ENCODE measurements around the gene DHRS7B. TPM values are rescaled to one million over a fixed set of nuclear protein-coding genes. Genes with fewer than 3 reads are reported as not detected.
"Not testable (repeated sequence)": the region's sequence is repeated elsewhere in the genome, so short reads cannot be mapped to it uniquely, and the experiment has no call there.

Gene DHRS7B
- total RNA-seq, 1 donor from 2014 or later: 22.4 TPM

GRCh38 chr17:21141331-21141730 is 14.6 kb downstream of the DHRS7B start:
- intact Hi-C loops (cut with DNase I): no loop called here
- ATAC-seq (ENCODE audit: poor library complexity): no peak
- DNase-seq: no peak

GRCh38 chr17:21142065-21142464 is 15.3 kb downstream of the DHRS7B start:
- ATAC-seq (ENCODE audit: poor library complexity); intact Hi-C loops (cut with DNase I); DNase-seq: not testable (repeated sequence)

GRCh38 chr17:21143695-21144094 is 16.9 kb downstream of the DHRS7B start:
- ATAC-seq (ENCODE audit: poor library complexity): no peak
- no peak for DNase-seq
- intact Hi-C loops (cut with DNase I): no loop called here

- DNase-seq; ATAC-seq (ENCODE audit: poor library complexity); intact Hi-C loops (cut with DNase I): not testable (repeated sequence)
These were observed 17.5 kb downstream of the DHRS7B start for GRCh38 chr17:21144299-21144698.

- intact Hi-C loops (cut with DNase I): no loop called here
- no peak for ATAC-seq (ENCODE audit: poor library complexity)
These were observed 19.7 kb downstream of the DHRS7B start for GRCh38 chr17:21146362-21147015.

GRCh38 chr17:21149621-21150020 is 22.9 kb downstream of the DHRS7B start:
- intact Hi-C loops (cut with DNase I): no loop called here
- DNase-seq (no peak), ATAC-seq (ENCODE audit: poor library complexity) (no peak)

More at GRCh38 chr17:21146362-21147015, 19.7 kb downstream of the DHRS7B start:
- no peak for DNase-seq

- DNase-seq: no peak
- no peak for ATAC-seq (ENCODE audit: poor library complexity)
- intact Hi-C loops (cut with DNase I): no loop called here
These were observed 26.0 kb downstream of the DHRS7B start for GRCh38 chr17:21152731-21153130.

GRCh38 chr17:21157586-21158370 is 31.0 kb downstream of the DHRS7B start:
- ATAC-seq (ENCODE audit: poor library complexity) (no peak), DNase-seq (no peak)
- intact Hi-C loops (cut with DNase I): no loop called here

GRCh38 chr17:21160401-21160800 is 33.6 kb downstream of the DHRS7B start:
- DNase-seq (no peak), ATAC-seq (ENCODE audit: poor library complexity) (no peak)
- intact Hi-C loops (cut with DNase I): loop anchor here (10.0 kb wide), 1 partner anchor 94 kb away; the partner anchor contains the start of gene NATD1

- ATAC-seq (ENCODE audit: poor library complexity): peak; percentile 59
These were observed 35.0 kb downstream of the DHRS7B start for GRCh38 chr17:21161498-21162393.

GRCh38 chr17:21162394-21162775 is 35.6 kb downstream of the DHRS7B start:
- DNase-seq (no peak), ATAC-seq (ENCODE audit: poor library complexity) (no peak)
- intact Hi-C loops (cut with DNase I): loop anchor here (10.0 kb wide), 1 partner anchor 92 kb away; the partner anchor contains the start of gene NATD1

More at GRCh38 chr17:21161498-21162393, 35.0 kb downstream of the DHRS7B start:
- intact Hi-C loops (cut with DNase I): loop anchor here (10.0 kb wide), 1 partner anchor 93 kb away; the partner anchor contains the start of gene NATD1
- DNase-seq: no peak

- intact Hi-C loops (cut with DNase I): loop anchor here (10.0 kb wide), 1 partner anchor 92 kb away; the partner anchor contains the start of gene NATD1
- DNase-seq (no peak), ATAC-seq (ENCODE audit: poor library complexity) (no peak)
These were observed 36.3 kb downstream of the DHRS7B start for GRCh38 chr17:21163101-21163500.

- ATAC-seq (ENCODE audit: poor library complexity) (no peak), DNase-seq (no peak)
- intact Hi-C loops (cut with DNase I): loop anchor here (10.0 kb wide), 1 partner anchor 91 kb away; the partner anchor contains the start of gene NATD1
These were observed 37.5 kb downstream of the DHRS7B start for GRCh38 chr17:21164216-21164615.

GRCh38 chr17:21164620-21165019 is 37.9 kb downstream of the DHRS7B start:
- ATAC-seq (ENCODE audit: poor library complexity): no peak
- no peak for DNase-seq
- intact Hi-C loops (cut with DNase I): loop anchor here (10.0 kb wide), 1 partner anchor 90 kb away; the partner anchor contains the start of gene NATD1

- ATAC-seq (ENCODE audit: poor library complexity) (peak; percentile 85), DNase-seq (peak; percentile 83)
- intact Hi-C loops (cut with DNase I): loop anchor here (10.0 kb wide), 1 partner anchor 89 kb away; the partner anchor contains the start of gene NATD1
These were observed 39.3 kb downstream of the DHRS7B start for GRCh38 chr17:21165922-21166594.

GRCh38 chr17:21166595-21167210 is 39.9 kb downstream of the DHRS7B start:
- intact Hi-C loops (cut with DNase I): loop anchor here (10.0 kb wide), 1 partner anchor 88 kb away; the partner anchor contains the start of gene NATD1
- ATAC-seq (ENCODE audit: poor library complexity) (peak; percentile 55), DNase-seq (no peak)

GRCh38 chr17:21167303-21167702 is 40.5 kb downstream of the DHRS7B start:
- no peak for DNase-seq
- intact Hi-C loops (cut with DNase I): loop anchor here (10.0 kb wide), 1 partner anchor 87 kb away; the partner anchor contains the start of gene NATD1

More at GRCh38 chr17:21167303-21167702, 40.5 kb downstream of the DHRS7B start:
- ATAC-seq (ENCODE audit: poor library complexity): peak; percentile 57

Data from Right ventricle myocardium superior (tissue), 1 donor.